GM12891 (cell line): ENCODE measurements around the gene CHD9NB.
"Not testable (repeated sequence)": the region's sequence is repeated elsewhere in the genome, so short reads cannot be mapped to it uniquely, and the experiment has no call there.

Experiments
- DNase-seq: peaks from one replicate; pipeline ENCODE4 v3.0.0; 2011; ENCODE audit warnings: low spot score; ENCODE audit not compliant: insufficient read length
- FAIRE-seq: peaks from 2 replicates; lab custom pipeline; 2011; peaks lifted over from hg19 to GRCh38; lab: Jason Lieb, UNC
- PAX5 ChIP-seq: IDR thresholded peaks from 2 replicates; pipeline ENCODE4 v1.6.1; 2011; ENCODE audit warnings: low read length, moderate library complexity, mild to moderate bottlenecking; ENCODE audit not compliant: insufficient read depth, severe bottlenecking
- POLR2A ChIP-seq: IDR thresholded peaks from 2 replicates; pipeline ENCODE4 v1.6.1; 2011; ENCODE audit warnings: low read depth, low read length, control low read depth
- POLR2AphosphoS5 ChIP-seq: IDR thresholded peaks from 2 replicates; pipeline ENCODE4 v1.6.1; 2011; ENCODE audit warnings: low read depth, low read length, control low read depth
- POU2F2 ChIP-seq: IDR thresholded peaks from 2 replicates; pipeline ENCODE4 v1.6.1; 2011; ENCODE audit warnings: low read depth, mild to moderate bottlenecking, control low read depth, low read length, moderate library complexity
- SPI1 ChIP-seq: IDR thresholded peaks from 2 replicates; pipeline ENCODE4 v1.6.1; 2011; ENCODE audit warnings: low read depth, low read length, control low read depth
- TAF1 ChIP-seq: IDR thresholded peaks from 2 replicates; pipeline ENCODE4 v1.6.1; 2011; ENCODE audit warnings: low read depth, low read length, control low read depth

CHD9NB gene

DNA sequence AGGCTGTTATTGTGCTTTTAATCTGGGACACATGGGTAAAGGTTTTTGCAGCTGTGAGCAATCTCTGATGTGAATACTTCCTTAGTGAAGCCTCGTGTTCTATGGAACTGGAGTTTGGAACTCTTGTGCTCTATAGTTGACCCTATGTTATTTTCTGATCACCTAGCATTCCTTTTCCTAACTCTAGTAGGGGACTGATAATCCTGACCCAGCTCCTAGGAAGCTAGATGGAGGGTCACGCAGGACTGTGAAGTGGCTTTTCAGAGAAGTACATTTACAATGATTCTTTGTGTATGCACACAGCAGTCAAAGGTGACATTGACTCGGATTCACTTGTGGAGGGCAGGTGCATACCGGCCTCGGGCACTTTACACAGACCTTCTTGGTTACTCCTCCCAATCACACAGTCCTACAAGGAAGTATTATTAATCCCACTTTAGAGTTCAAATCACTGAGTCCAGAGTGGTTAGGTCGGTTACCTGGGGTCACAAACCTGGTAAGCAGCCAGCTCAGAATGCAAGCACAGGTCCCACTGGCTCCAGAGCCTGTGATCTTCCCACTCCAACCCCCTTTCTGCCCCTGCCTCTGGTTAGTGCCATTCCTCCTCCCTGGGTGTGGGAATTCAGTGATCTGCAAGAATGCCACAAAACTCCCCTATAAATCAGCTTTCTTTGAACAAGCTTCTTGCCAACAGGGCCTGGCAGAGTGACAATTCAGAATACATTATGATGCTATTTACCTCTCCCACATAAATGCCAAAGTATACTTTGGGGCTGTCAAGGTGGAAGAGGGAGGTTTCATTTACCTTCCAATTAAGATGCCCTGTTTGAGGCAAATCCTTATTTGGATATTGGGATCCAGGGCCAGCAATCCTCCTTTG, 7.1 kb downstream of the CHD9NB start:
- TF ChIP-seq POU2F2 (no peak), SPI1 (no peak), POLR2AphosphoS5 (no peak), POLR2A (no peak), PAX5 (no peak), TAF1 (no peak)
- no peak for DNase-seq
- FAIRE-seq = no peak

DNA sequence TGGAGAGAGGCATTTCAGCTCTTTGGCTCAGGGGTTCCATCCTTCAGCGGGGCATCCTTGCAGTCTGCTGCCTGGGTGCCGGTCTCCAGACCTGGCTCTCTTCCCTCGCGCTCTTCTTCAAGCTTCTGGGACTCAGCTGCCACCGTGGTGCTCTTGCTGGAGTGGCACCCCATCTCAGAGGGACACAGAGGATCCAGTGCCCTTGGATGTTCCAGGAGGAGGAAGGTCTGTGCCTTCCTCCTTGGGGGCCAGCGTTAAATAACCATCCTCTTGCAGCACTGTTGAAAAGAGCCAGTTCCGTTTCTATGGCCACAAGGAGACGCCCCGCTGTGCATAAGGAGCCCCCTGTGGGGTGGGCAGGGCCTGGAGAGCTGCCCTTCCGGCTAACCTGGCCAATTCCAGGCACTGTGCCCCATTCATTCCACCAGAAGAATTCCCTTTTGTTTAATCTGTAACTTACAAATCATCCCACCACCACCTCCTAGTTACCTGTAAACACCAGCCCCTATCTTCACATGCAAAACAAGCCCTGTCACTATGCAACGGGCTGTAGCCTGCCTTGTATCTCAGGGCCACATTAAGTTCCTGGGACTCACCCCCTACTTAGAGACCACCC, 8.6 kb downstream of the CHD9NB start:
- no peak for TF ChIP-seq POU2F2
- no peak for TF ChIP-seq SPI1
- no peak for TF ChIP-seq POLR2AphosphoS5
- TF ChIP-seq TAF1 = no peak
- TF ChIP-seq POLR2A = no peak
- no peak for TF ChIP-seq PAX5
- no peak for DNase-seq
- FAIRE-seq = no peak

DNA sequence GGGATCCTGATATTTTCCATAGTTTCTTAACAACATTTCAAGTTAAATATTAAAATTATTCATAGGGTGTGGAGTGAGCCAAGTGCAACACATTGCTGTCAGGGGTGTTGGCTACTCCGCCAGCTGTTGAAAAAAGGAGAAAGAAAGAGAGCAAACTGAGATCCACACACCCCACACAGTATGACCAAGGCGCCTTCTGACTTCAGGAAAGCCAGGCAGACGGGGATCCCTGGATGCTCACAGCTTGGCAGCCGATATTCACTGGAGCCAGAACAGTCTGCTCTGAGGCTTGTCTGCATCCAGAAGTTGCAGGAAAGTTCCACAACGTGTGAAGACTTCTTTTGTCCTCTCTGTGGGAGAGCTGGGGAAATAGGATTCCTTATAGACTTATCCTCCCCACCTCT, 9.3 kb downstream of the CHD9NB start:
- TF ChIP-seq POU2F2 = no peak
- no peak for TF ChIP-seq SPI1
- TF ChIP-seq POLR2AphosphoS5 = no peak
- no peak for TF ChIP-seq POLR2A
- no peak for TF ChIP-seq TAF1
- TF ChIP-seq PAX5 = no peak
- no peak for DNase-seq
- no peak for FAIRE-seq

DNA sequence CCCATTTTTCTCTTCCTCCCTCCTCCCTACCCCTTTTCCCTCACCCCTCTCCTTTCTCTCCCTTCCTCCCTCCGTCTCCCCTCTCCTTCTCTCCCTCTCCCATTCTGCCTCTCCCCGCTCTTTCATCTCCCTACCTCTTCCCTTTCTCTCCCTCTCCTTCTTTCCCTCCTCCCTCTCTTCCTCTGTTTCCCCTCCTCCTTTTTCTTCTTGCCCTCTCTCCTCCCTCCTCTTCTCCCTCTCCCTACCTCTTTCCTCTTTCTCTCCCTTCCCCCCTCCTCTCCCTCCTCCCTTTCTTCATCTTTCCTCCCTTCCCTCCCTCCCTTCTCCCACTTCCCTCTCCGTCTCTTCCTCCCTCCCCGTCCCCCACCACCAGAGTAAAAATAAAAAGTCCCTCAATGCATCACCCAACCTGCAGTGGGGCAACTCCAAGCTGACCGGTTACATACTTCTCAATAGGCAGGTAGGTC, 10.4 kb downstream of the CHD9NB start:
- FAIRE-seq (no peak), DNase-seq (no peak)
- TF ChIP-seq POU2F2 (no peak), SPI1 (no peak), TAF1 (no peak), PAX5 (no peak), POLR2AphosphoS5 (no peak), POLR2A (no peak)

DNA sequence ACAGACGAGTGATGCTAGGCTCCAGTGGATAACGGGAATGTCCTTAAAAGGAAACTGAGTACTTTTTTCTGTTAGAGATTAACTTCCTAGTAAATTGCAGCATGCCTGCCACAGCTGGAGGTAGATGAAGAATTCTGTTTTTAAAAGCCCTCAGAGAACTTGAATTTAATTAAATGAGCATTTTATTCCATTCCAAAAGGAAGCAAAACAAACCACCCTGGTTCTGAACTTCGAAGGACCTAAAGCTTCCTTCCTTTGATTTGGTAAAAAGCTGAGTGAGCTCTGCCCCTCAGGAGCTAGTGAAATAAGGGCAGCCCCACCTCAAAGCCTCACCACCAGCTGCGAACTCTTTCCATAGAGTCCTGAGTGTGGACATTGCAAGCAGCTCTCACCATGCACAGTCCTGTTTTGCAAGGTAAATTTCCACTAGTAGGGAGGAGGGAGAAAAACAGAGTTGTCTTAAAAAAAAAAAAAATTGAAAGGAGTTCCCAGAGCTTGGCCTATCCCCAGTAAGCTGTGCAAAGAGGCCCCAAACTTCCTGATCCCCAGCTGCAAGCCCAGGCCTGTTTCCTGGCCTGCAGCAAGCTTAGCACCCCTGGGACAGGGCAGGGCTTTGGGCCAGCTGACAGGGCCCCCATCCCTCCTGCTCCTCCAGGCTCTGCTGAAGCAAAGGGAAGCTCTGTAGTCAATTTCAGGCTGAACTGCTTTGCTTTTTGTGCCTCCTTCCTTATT, 11.2 kb downstream of the CHD9NB start:
- FAIRE-seq = no peak
- DNase-seq = no peak
- TF ChIP-seq SPI1 (no peak), PAX5 (no peak), POLR2AphosphoS5 (no peak), POLR2A (no peak), TAF1 (no peak), POU2F2 (no peak)

DNA sequence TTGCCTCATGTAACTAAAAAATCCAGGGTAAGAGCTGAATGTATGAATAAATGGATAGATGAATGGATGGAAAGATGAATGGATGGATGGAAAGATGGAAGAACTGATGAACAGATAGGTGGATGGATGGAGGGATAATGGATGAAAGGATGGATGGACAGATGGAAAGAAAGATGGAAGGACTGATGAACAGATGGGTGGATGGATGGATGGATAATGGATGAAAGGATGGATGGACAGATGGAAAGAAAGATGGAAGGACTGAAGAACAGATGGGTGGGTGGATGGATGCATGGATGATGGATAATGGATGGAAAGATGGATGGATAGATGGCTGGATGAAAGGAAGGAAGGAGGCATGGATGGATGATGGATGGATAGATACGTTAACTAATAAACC, 11.9 kb downstream of the CHD9NB start:
- DNase-seq = no peak
- TF ChIP-seq PAX5 (no peak), POU2F2 (no peak), TAF1 (no peak), SPI1 (no peak), POLR2A (no peak), POLR2AphosphoS5 (no peak)
- FAIRE-seq = no peak

DNA sequence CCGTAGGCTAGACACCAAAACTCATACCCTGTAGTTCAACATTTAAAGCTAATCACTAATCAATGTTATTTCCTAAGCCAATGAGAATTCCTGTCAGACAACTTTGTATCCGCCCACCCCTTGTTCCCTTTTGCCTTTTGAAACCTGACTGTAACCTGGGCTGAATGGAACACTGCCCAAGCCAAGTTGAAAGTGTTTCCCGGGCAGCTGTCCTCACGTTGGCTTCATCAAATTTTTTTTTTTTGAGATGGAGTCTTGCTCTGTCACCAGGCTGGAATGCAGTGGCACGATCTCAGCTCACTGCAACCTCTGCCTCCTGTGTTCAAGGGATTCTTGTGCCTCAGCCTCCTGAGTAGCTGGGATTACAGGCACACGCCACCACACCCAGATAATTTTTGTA, 16.0 kb downstream of the CHD9NB start:
- not testable (repeated sequence) for FAIRE-seq, DNase-seq

DNA sequence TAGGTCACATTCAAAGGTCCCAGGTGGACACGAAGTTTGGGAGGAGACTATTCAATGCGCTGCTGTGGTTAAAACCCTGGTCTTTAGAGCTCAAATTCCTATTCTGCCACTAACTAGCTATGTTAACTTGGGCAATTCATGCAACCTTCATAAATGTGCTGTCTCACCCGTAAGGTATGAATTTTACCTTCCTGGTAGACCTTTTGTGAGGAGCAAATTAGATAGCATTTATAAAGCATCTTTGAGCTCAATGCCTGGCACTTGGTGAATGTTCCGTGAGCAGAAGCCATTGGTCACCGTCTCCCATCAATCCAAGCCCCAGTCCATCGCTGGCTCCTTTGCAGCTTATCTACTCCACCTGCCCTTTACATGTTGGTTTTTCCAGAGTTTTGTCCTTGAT, 16.6 kb downstream of the CHD9NB start:
- DNase-seq = no peak
- TF ChIP-seq POU2F2 (no peak), SPI1 (no peak), TAF1 (no peak), POLR2A (no peak), POLR2AphosphoS5 (no peak), PAX5 (no peak)
- FAIRE-seq = no peak

DNA sequence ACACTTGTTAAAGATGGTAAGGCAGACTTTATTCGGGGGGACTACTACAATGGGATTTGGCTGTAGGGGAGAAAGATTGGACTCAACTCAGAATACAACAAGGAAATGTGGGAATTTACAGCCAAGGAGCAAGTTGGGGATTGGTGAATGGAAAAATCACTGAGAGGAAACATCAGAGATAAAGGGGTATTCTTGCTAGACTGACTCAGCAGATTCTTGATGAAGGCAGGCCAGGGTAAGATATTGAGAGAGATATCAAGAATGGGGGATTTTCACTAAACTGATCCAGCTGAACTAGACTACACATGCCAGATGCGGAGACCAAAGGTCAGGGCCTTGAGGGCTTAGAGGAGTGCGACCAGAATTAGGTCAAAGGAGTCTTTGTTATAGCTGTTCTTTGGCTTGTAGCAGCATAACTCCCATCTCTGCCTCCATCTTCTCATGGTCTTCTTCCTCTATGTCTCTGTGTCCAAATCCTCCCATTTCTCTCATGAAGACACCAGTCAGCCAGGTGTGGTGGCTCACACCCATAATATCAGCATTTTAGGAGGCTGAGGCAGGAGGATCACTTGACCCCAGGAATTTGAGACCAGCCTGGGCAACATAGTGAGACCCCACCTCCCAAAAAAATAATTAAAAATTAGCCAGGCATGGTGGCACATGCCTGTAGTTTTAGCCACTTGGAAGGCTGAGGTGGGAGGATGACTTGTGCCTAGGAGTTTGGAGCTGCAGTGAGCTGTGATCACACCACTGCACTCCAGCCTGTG, 17.3 kb downstream of the CHD9NB start:
- DNase-seq = no peak
- TF ChIP-seq POLR2A (no peak), POLR2AphosphoS5 (no peak)
- FAIRE-seq = no peak
